ENCODE results near the gene SHISA9.
"Not testable (repeated sequence)": the region's sequence is repeated elsewhere in the genome, so short reads cannot be mapped to it uniquely, and the experiment has no call there.

The SHISA9 gene

DNA sequence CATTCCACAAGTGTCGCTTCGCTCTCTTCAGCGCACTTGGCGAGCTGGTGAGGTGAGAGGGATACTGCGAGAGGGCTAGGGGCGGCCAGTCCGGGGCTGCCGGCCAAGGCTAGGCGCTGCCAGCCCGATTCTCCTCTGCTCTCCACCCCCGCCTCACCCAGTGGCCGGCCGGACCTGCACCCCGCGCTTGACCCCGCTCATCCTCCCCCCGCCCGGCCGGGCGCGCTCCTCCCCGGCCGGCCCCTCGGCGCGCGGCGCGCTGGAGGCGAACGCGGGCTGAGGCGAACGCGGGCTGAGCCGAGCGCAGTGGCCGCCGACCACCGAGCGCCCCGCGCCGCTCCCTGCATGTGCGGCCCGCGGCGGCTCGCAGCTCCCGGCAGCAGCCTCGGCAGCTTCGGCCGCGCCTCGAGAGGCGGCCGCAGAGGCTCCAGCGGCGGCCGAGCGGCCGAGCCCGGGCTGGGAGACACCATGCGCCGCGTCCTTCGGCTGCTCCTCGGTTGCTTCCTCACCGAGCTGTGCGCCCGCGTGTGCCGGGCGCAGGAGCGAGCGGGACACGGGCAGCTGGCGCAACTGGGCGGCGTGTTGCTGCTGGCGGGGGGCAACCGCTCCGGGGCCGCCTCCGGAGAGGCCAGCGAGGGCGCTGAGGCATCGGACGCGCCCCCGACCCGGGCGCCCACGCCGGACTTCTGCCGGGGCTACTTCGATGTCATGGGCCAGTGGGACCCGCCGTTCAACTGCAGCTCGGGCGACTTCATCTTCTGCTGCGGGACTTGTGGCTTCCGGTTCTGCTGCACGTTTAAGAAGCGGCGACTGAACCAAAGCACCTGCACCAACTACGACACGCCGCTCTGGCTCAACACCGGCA is at the start of gene SHISA9:
Gene SHISA9, plus strand, starts transcription at position 2 of the 865 bp plus-strand sequence.
- DNase-seq, result no peak

GRCh38 chr16:12853972-12854371 is 47.4 kb upstream of the SHISA9 start:
- DNase-seq, result no peak

- DNase-seq, result not testable (repeated sequence)
Measured at GRCh38 chr16:12857435-12857834, 44.0 kb upstream of the SHISA9 start.

DNA sequence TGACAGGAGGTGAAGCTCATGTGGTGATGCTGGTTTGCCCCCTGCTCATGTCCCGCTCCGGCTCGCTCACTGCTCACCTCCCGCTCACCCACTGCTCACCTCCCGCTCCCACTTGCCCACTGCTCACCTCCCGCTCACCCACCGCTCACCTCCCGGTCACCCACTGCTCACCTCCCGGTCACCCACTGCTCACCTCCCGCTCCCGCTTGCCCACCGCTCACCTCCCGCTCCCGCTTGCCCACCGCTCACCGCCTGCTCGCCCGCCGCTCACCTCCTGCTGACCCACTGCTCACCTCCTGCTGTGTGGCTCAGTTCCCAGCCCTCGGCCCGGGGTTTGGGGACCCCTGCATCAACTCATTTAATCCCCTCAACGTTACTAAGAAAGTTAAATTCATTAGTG is 39.1 kb upstream of the SHISA9 start:
- DNase-seq, result no peak

DNA sequence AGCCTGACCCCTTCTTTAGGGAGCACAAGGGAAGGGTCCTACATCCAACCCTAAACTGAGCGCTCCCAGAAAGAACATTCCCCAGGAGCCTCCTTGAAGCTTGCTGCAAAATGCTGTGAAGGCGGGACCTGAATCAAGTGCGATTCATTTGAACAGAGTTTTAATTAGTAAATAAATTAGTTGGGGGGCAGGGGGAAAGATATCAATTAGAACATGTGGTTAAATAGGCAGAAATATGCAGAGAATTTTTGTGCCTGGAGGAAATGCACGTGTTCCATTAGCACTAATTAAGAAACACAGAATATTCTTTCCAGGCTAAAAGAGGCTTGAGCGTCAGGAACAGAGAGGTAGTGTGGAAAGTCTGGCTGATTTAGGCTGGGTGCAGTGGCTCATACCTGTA is 38.5 kb upstream of the SHISA9 start:
- no peak for DNase-seq

- DNase-seq, result no peak
Measured at GRCh38 chr16:12866981-12867551, 34.3 kb upstream of the SHISA9 start.

- DNase-seq, result no peak
Measured at GRCh38 chr16:12868169-12868568, 33.2 kb upstream of the SHISA9 start.

DNA sequence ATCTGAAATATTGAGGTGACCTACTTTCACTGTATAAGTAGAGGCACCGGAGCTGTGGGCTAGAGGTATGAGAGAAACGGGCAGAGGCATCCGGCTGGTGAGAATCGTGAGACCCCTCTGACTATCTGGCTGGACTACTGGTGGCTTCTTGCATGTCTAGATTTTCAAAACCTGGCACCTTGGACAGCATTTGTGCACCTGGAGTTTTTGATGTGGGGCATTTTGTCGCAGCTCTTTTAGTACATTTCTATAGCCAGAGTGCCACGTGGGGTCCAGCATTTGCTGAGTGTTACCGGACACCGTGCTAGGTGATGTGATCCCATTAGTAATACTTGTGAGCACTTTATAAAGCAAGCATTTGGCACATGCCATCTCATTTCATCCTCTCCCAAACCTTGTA is 32.6 kb upstream of the SHISA9 start:
- no peak for DNase-seq

DNA sequence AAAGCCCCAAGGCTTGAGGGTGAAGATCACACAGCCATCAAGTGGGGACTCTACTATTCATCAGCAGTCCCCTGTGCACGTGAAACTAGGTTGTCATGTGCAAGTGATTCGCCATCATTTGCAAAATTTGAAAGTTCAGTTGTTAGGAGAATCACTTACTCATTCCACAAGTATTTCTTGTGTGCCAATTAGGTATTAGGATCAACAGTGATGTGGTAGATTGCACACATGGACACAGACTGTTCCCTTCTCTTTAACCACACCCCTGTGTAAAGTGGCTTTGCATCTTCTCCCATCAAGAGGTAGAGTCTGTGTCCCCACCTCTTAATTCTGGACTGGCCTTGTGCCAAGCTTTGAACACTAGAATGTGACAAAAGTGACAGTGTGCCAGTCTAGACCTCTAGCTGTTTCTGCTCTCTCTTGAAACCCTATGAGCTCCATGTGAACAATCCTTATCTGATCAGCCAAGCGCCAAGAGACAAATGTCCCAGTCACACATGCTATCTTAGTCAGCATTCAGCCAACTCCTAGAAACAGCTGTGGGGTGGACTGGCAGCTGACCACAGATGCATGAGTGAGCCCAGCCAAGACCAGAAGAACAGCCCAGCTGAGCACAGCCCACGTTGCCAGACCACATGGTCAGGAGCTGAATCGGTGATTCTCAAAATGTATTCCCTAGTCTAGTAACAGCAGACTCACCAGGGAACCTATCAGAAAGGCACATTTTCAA is 31.5 kb upstream of the SHISA9 start:
- DNase-seq, result no peak

DNA sequence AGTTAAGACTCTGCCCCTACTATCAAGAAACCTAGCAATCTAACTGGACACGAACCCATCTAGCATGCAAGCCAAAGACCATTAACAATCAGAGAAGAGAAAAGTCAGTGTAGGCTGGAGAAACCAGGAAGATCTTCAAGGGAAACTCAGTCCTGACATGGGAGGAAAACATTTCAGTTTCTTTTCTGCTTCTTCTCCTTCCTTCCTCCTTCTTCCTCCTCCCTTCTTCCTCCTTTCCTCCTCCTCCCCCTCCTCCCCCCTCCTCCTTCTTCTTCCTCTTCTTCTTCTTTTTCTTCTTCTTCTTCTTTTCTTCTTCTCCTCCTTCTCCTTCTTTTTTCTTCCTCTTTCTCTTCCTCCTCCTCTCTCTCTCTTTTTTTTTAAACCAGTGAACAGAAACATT is 29.6 kb upstream of the SHISA9 start:
- no peak for DNase-seq

- no peak for DNase-seq
Measured at GRCh38 chr16:12874186-12874585, 27.2 kb upstream of the SHISA9 start.

GRCh38 chr16:12876778-12877177 is 24.6 kb upstream of the SHISA9 start:
- DNase-seq, result no peak

- DNase-seq, result no peak
Measured at GRCh38 chr16:12878973-12879372, 22.4 kb upstream of the SHISA9 start.

DNA sequence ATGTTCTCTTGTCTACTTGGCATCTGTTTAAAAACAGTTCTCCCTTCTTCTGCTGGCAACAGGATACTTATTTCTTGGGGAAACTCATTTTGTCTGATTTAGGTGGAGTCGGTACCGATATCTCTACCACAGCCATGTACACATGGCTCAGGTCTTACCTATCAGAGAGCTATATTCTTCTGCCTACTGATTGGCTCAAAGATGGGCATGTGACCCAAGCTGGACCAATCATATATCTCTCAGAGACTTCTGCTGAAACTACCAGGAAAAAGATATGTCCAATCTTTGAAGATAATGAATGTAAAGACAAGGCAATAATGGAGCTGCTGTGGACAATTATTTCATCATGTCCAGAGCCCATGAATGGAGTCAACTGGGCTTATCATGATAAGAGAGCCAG is 21.6 kb upstream of the SHISA9 start:
- no peak for DNase-seq

DNA sequence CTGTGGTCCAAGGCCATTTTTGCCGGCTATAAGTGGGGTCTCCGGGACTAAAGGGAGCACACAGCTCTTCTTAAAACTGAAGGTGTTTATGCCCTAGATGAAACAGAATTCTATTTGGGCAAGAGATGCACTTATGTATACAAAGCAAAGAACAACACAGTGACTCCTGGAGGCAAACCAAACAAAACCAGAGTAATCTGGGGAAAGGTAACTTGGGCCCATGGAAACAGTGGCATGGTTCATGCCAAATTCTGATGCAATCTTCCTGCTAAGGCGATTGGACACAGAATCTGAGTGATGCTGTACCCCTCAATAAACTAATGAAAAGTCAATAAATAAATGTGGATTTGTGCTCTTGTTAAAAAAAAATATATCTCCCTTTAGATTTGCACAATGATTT is 20.2 kb upstream of the SHISA9 start:
- no peak for DNase-seq

DNA sequence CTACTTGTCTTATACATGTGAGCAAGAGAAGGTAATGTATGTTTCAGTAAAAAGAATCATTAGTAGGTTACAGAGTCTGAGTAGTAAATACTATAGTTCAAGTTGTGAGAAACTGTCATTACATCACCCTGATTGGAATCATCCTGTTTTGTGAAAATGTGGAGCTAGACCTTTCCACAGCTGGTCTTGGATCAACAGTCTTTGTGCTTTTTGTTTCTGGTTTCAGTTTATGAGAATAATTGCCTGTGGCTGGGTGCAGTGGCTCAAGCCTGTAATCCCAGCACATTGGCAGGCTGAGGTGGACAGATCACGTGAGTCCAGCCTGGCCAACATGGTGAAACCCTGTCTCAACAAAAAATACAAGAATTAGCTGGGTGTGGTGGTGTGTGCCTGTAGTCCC is 19.7 kb upstream of the SHISA9 start:
- DNase-seq, result no peak

- DNase-seq, result no peak
Measured at GRCh38 chr16:12885742-12886141, 15.7 kb upstream of the SHISA9 start.

GRCh38 chr16:12891836-12892235 is 9.6 kb upstream of the SHISA9 start:
- DNase-seq, result no peak

GRCh38 chr16:12893050-12893750 is 8.2 kb upstream of the SHISA9 start:
- no peak for DNase-seq

GRCh38 chr16:12896562-12896961 is 4.8 kb upstream of the SHISA9 start:
- no peak for DNase-seq

GRCh38 chr16:12898551-12898950 is 2.8 kb upstream of the SHISA9 start:
- no peak for DNase-seq

DNA sequence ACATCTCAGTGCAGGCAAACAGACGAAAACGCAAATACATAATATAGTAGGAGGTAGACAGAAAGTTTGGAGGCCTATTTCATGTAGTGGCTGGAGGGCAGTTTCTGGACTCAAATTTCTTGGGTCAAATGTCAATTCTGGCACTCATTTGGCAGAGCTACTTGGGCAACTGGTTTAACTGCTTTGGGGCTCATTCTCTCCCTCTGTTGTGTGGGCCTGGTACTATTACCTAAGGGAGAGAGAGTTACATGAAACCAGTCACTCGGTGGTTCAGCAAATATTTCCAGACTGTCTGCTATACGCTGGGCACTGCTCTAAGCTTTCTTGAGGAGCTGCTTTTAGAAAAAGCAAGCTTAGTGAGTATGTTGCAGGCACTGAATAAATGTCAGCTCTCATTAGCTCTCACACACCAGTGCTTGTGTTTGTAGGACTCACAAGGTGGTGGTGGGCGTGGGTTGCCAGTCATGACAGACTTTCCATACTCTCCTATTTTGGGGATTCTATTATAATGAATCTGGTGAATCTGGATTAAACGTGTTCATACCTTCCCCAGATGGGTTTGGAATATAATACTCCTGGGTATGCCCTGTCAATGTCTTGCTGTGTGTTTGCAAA is 1.8 kb upstream of the SHISA9 start:
- DNase-seq, result no peak

DNA sequence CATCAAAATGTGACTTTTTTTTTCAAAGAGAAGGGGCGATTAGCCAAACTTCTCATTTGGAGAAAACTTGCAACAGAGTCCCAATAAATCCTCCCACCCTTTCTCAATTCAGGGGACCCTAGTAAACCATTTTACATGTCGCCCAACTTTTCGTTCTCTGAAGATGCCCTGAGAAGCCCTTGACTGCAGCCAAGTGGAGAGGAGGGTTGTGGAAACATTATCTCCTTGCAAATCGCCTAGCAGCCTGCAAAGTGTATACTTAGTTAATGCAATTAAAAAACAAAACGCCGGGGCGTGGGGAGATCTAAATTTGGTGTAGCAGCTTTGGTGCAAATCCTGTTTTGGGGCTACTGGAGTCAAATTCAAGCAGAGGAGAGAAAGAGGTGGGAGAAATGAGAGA is 1.2 kb upstream of the SHISA9 start:
- no peak for DNase-seq
